ENCODE data around the gene KCNJ6. TPM values are rescaled to one million over a fixed set of nuclear protein-coding genes. Genes with fewer than 3 reads are reported as not detected.

Gene KCNJ6
- total RNA-seq, 4 donors from 2014 or later, result 0.62 TPM; not detected in 3

DNA sequence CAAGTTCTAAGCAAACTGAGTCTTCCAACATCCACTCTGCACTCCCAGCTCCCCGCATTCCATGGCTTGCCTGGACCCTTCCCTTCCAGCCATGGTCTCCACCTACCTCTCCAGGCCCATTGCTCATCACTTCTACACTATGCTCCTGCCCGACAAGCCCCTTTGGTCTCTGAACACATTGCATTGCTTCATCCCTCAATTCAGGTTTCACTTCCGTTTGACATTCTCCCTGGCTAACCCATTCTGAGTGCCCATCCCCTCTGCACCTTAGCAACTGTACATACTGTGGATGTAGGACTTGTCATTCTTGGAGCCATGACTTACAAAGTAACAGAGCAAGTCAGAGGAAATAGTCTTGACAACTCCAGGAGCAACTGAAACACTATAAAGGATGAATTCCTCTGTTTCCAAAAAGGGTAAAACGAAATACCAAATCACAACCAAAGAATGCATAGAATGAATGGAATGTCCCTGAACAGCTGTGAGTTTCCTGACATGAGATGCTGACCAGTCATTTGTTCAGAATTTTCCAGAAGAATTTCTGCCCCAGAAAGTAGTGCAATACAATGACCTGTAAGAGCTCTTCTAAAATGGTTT, 66.7 kb downstream of the KCNJ6 start:
- TF ChIP-seq, protein P1, sequence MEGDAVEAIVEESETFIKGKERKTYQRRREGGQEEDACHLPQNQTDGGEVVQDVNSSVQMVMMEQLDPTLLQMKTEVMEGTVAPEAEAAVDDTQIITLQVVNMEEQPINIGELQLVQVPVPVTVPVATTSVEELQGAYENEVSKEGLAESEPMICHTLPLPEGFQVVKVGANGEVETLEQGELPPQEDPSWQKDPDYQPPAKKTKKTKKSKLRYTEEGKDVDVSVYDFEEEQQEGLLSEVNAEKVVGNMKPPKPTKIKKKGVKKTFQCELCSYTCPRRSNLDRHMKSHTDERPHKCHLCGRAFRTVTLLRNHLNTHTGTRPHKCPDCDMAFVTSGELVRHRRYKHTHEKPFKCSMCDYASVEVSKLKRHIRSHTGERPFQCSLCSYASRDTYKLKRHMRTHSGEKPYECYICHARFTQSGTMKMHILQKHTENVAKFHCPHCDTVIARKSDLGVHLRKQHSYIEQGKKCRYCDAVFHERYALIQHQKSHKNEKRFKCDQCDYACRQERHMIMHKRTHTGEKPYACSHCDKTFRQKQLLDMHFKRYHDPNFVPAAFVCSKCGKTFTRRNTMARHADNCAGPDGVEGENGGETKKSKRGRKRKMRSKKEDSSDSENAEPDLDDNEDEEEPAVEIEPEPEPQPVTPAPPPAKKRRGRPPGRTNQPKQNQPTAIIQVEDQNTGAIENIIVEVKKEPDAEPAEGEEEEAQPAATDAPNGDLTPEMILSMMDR (IDR thresholded peaks at IDR 0.05), result no peak
- TF ChIP-seq POLR2A (IDR thresholded peaks at IDR 0.05), result no peak
- DNase-seq, result no peak
- intact Hi-C loops (cut with DNase I; ENCODE audit: low total_unique reads), result no loop called here
- Histone ChIP-seq H3K4me3 (no peak overlapping the region), H3K27me3 (no peaks in the 10 kb centered on the region), H3K9me3 (no peaks in the 10 kb centered on the region), H3K36me3 (no peaks in the 10 kb centered on the region), H3K4me1 (no peaks in the 10 kb centered on the region), H3K27ac (no peak overlapping the region)

DNA sequence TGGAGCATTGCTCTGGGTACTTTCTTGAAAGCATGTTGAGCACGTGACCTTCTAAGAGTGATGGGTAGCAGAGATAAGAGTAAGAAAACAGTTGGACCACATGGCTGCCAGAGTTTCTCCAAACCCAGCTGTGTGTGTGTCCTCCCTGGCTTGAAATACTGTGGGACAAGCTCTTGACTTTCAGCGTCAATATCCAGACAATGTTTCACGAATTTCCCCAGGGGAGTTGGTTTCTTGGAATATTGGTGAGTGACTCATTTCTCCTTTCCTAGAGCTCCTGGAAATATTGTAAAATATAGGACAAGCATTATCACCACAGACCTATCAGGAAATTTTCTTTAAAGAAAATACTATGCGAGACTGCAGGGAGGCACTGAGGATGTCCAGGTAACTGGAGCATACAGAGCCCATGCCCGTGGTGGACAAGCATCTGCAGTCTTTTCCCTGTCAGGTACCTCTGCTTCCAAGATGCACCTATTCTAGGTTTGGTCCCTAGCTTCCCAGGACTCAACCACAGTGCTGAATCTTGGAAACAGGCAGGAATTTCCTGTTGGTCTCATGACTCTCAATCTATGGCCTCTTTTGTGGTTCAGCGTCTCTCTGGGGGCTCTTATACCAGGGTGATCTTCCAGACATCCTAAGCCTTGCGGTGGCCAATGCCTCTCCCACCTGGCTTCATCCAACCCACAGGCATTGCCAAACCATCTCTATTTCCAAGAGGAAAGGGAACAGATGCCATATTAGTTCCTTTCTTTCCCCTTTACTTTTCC, 67.4 kb downstream of the KCNJ6 start:
- no peaks in the 10 kb centered on the region for H3K27me3 ChIP-seq
- TF ChIP-seq, protein P1 (IDR thresholded peaks at IDR 0.05), result no peak
- no peak for TF ChIP-seq POLR2A (IDR thresholded peaks at IDR 0.05)
- intact Hi-C loops (cut with DNase I; ENCODE audit: low total_unique reads), result no loop called here
- no peaks in the 10 kb centered on the region for H3K4me1 ChIP-seq
- no peaks in the 10 kb centered on the region for H3K9me3 ChIP-seq
- H3K27ac ChIP-seq, result no peak overlapping the region
- H3K4me3 ChIP-seq, result no peak overlapping the region
- DNase-seq, result no peak
- H3K36me3 ChIP-seq, result no peaks in the 10 kb centered on the region

DNA sequence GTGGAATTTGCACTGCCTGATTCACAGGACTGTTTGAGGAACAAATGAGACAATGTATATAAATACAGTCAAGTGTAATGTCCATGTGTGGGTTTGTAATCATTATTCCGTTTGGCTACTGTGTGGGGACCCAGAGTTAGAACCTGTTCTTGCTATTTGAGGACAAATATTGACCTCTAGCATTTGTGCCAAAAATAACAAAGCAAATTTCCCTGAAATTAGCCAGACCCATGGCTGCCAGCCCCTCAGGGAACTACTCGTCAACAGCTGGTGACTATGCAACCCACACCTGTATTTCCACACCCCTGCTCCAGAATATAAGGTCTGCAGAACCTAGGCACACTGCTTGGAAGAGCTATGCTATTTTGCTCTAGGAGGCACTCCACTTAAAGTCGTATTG, 70.7 kb downstream of the KCNJ6 start:
- H3K4me1 ChIP-seq, result no peaks in the 10 kb centered on the region
- intact Hi-C loops (cut with DNase I; ENCODE audit: low total_unique reads), result no loop called here
- H3K27ac ChIP-seq, result no peak overlapping the region
- no peaks in the 10 kb centered on the region for H3K9me3 ChIP-seq
- DNase-seq, result no peak
- TF ChIP-seq, protein P1 (IDR thresholded peaks at IDR 0.05), result no peak
- no peak for TF ChIP-seq POLR2A (IDR thresholded peaks at IDR 0.05)
- no peaks in the 10 kb centered on the region for H3K36me3 ChIP-seq
- no peak overlapping the region for H3K4me3 ChIP-seq
- H3K27me3 ChIP-seq, result no peaks in the 10 kb centered on the region

DNA sequence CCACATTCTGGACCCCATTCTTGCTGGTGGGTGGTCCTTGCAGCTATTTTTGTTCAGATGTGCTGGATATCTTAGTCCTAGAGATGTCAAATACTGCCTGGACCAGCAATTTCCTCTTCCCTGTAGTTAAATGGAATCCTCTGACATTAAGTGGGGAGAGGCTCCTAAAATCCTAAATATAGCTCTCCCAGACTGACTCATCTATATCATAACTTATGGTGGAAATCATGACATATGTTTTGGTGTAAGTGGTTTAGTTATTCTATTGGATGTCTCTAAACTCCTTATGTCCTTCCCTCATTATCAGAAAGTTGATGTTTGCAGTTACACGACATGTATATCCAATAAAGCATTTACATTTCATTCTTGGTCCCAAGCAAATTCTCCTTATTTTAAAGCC, 73.1 kb downstream of the KCNJ6 start:
- intact Hi-C loops (cut with DNase I; ENCODE audit: low total_unique reads), result no loop called here

More for the DNA sequence above, 73.1 kb downstream of the KCNJ6 start:
- H3K36me3 ChIP-seq, result no peaks in the 10 kb centered on the region
- H3K27me3 ChIP-seq, result no peaks in the 10 kb centered on the region
- no peak for DNase-seq
- no peak for TF ChIP-seq POLR2A (IDR thresholded peaks at IDR 0.05)
- TF ChIP-seq, protein P1 (IDR thresholded peaks at IDR 0.05), result no peak
- no peaks in the 10 kb centered on the region for H3K4me1 ChIP-seq
- no peak overlapping the region for H3K4me3 ChIP-seq
- H3K9me3 ChIP-seq, result no peaks in the 10 kb centered on the region
- H3K27ac ChIP-seq, result no peak overlapping the region

Data from uterus (tissue), 4 donors.